KMS-11 (cell line): ENCODE measurements around the gene PFKL.

Source experiments
- H2AFZ ChIP-seq: fragments of 200-600 bp; sonication (generic); 2 replicates; pipeline ENCODE4 v1.6.1; 2016; ENCODE audit warnings: antibody characterized with exemption, mixed run types, low read depth
- H3K27ac ChIP-seq: fragments of 200-600 bp; sonication (generic); 2 replicates; pipeline ENCODE4 v1.6.1; 2016; ENCODE audit warnings: mild to moderate bottlenecking, mixed run types
- H3K27me3 ChIP-seq: fragments of 200-600 bp; sonication (generic); 2 replicates; pipeline ENCODE4 v1.6.1; 2017; ENCODE audit warnings: mild to moderate bottlenecking, low read depth, mixed run types, moderate library complexity; ENCODE audit not compliant: insufficient read depth
- H3K36me3 ChIP-seq: fragments of 200-600 bp; sonication (generic); 2 replicates; pipeline ENCODE4 v1.6.1; 2017; ENCODE audit warnings: mild to moderate bottlenecking, mixed run types; ENCODE audit not compliant: insufficient read depth
- H3K4me1 ChIP-seq: fragments of 200-600 bp; sonication (generic); 2 replicates; pipeline ENCODE4 v1.6.1; 2016; ENCODE audit warnings: mild to moderate bottlenecking, low read depth, mixed run types; ENCODE audit not compliant: poor library complexity, severe bottlenecking
- H3K4me2 ChIP-seq: fragments of 200-600 bp; sonication (generic); 2 replicates; pipeline ENCODE4 v1.7.0; 2016; ENCODE audit warnings: mild to moderate bottlenecking, mixed run types
- H3K4me3 ChIP-seq: fragments of 200-600 bp; sonication (generic); IDR thresholded peaks from 2 replicates; pipeline ENCODE4 v1.6.1; 2017; ENCODE audit warnings: low read depth, low read length, mixed read lengths; ENCODE audit not compliant: insufficient read depth
- H3K79me2 ChIP-seq: fragments of 200-600 bp; sonication (generic); 2 replicates; pipeline ENCODE4 v1.6.1; 2016; ENCODE audit warnings: low read depth, mixed run types; ENCODE audit not compliant: insufficient read depth
- H3K9ac ChIP-seq: fragments of 200-600 bp; sonication (generic); 2 replicates; pipeline ENCODE4 v1.6.1; 2016; ENCODE audit warnings: mild to moderate bottlenecking, mixed run types
- H4K20me1 ChIP-seq: fragments of 200-600 bp; sonication (generic); 2 replicates; pipeline ENCODE4 v1.6.1; 2016; ENCODE audit warnings: mild to moderate bottlenecking, mixed run types; ENCODE audit not compliant: insufficient read depth
- CTCF ChIP-seq: fragments of 200-600 bp; sonication (generic); conservative IDR thresholded peaks from 2 replicates; pipeline ENCODE4 v1.6.1; 2017; ENCODE audit warnings: low read depth, mild to moderate bottlenecking, antibody characterized with exemption, low read length, moderate library complexity, mixed read lengths

PFKL gene

DNA sequence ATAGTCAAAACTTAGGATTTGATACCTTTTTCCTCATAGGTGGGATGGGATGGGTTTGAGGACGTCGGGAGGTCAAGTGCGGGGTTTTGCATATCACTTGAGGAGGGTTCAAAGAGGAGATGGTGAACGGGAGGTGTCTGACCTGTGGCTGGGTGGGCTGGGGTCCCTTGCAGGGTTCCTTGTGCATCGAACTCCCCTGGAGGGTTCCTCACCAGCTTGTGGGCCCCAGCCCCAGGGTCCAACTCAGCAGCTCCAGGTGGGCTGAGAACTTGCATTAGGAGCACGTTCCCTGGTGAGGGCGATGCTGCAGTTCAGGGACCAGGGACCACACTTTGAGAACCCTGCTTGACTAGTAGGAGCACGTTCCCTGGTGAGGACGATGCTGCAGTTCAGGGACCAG, 76.8 kb downstream of the PFKL start:
- no peak overlapping the region for H3K4me3 ChIP-seq
- no peaks in the 10 kb centered on the region for H3K36me3 ChIP-seq
- no peak for TF ChIP-seq CTCF
- H3K4me2 ChIP-seq = no peak overlapping the region
- H3K4me1 ChIP-seq = no peaks in the 10 kb centered on the region
- H2AFZ ChIP-seq = no peak overlapping the region
- H3K27ac ChIP-seq = no peak overlapping the region
- H3K27me3 ChIP-seq = peaks cover 84% of the 10 kb centered on the region
- H4K20me1 ChIP-seq = no peaks in the 10 kb centered on the region
- H3K9ac ChIP-seq = no peak overlapping the region
- no peaks in the 10 kb centered on the region for H3K79me2 ChIP-seq
